ENCODE results near the gene TRIO.

- no peak for TF ChIP-seq CEBPB (IDR thresholded peaks at IDR 0.05; ENCODE audit: low read depth)
- no peak for TF ChIP-seq EZH2phosphoT487 (IDR thresholded peaks at IDR 0.05; ENCODE audit: borderline replicate concordance)
- TF ChIP-seq, protein P1, sequence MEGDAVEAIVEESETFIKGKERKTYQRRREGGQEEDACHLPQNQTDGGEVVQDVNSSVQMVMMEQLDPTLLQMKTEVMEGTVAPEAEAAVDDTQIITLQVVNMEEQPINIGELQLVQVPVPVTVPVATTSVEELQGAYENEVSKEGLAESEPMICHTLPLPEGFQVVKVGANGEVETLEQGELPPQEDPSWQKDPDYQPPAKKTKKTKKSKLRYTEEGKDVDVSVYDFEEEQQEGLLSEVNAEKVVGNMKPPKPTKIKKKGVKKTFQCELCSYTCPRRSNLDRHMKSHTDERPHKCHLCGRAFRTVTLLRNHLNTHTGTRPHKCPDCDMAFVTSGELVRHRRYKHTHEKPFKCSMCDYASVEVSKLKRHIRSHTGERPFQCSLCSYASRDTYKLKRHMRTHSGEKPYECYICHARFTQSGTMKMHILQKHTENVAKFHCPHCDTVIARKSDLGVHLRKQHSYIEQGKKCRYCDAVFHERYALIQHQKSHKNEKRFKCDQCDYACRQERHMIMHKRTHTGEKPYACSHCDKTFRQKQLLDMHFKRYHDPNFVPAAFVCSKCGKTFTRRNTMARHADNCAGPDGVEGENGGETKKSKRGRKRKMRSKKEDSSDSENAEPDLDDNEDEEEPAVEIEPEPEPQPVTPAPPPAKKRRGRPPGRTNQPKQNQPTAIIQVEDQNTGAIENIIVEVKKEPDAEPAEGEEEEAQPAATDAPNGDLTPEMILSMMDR (IDR thresholded peaks at IDR 0.05 in 2 of 3, conservative IDR thresholded peaks at IDR 0.05 in 1 of 3; ENCODE audit: borderline replicate concordance in 1 of 3, insufficient read depth in 1 of 3, low read depth in 2 of 3, low read length in 2 of 3), result no peak
- TF ChIP-seq EZH2 (IDR thresholded peaks at IDR 0.05), result no peak
- TF ChIP-seq, protein P2, sequence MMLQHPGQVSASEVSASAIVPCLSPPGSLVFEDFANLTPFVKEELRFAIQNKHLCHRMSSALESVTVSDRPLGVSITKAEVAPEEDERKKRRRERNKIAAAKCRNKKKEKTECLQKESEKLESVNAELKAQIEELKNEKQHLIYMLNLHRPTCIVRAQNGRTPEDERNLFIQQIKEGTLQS (IDR thresholded peaks at IDR 0.05), result no peak
- TF ChIP-seq SRF (IDR thresholded peaks at IDR 0.05; ENCODE audit: low read depth), result no peak
- TF ChIP-seq POLR2AphosphoS5 (IDR thresholded peaks at IDR 0.05; ENCODE audit: low read depth, low read length), result no peak
- TF ChIP-seq POLR2A (IDR thresholded peaks at IDR 0.05; ENCODE audit: borderline replicate concordance, extremely low read depth, insufficient read depth, insufficient read length), result no peak
- TF ChIP-seq, protein P3, sequence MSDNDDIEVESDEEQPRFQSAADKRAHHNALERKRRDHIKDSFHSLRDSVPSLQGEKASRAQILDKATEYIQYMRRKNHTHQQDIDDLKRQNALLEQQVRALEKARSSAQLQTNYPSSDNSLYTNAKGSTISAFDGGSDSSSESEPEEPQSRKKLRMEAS (IDR thresholded peaks at IDR 0.05), result no peak
- no peak for TF ChIP-seq ELF1 (IDR thresholded peaks at IDR 0.05; ENCODE audit: borderline replicate concordance, low read depth)
- TF ChIP-seq YY1 (IDR thresholded peaks at IDR 0.05; ENCODE audit: extremely low read depth, insufficient replicate concordance, low read depth, low read length), result no peak
Observed at GRCh38 chr5:14295610-14296009, 152.5 kb downstream of the TRIO start.

Data from HCT116 (cell line).